ENCODE results near the gene HID1.
"Not testable (repeated sequence)": the region's sequence is repeated elsewhere in the genome, so short reads cannot be mapped to it uniquely, and the experiment has no call there.

The HID1 gene

GRCh38 chr17:74921026-74921681, 51.4 kb downstream of the HID1 start:
- no peak for DNase-seq

GRCh38 chr17:74920642-74921025, 51.9 kb downstream of the HID1 start:
- DNase-seq = no peak

- DNase-seq = no peak
Measured at GRCh38 chr17:74920306-74920620, 52.3 kb downstream of the HID1 start.

GRCh38 chr17:74919440-74920305, 52.9 kb downstream of the HID1 start:
- DNase-seq = no peak

GRCh38 chr17:74918906-74919305, 53.7 kb downstream of the HID1 start:
- DNase-seq = no peak

- DNase-seq = no peak
Measured at GRCh38 chr17:74917430-74917829, 55.1 kb downstream of the HID1 start.

GRCh38 chr17:74916851-74917199, 55.7 kb downstream of the HID1 start:
- DNase-seq = no peak

- no peak for DNase-seq
Measured at GRCh38 chr17:74916136-74916850, 56.3 kb downstream of the HID1 start.

GRCh38 chr17:74911423-74911822, 61.1 kb downstream of the HID1 start:
- not testable (repeated sequence) for DNase-seq

- not testable (repeated sequence) for DNase-seq
Measured at GRCh38 chr17:74909097-74909496, 63.5 kb downstream of the HID1 start.

- no peak for DNase-seq
Measured at GRCh38 chr17:74907012-74907411, 65.5 kb downstream of the HID1 start.

- not testable (repeated sequence) for DNase-seq
Measured at GRCh38 chr17:74906214-74906793, 66.3 kb downstream of the HID1 start.

- DNase-seq = no peak
Measured at GRCh38 chr17:74904687-74905409, 67.7 kb downstream of the HID1 start.

- DNase-seq = no peak
Measured at GRCh38 chr17:74903671-74904070, 68.9 kb downstream of the HID1 start.

- DNase-seq = no peak
Measured at GRCh38 chr17:74903034-74903433, 69.5 kb downstream of the HID1 start.

GRCh38 chr17:74901353-74902135, 71.0 kb downstream of the HID1 start:
- DNase-seq = no peak
